HG03342 (cell line): ENCODE measurements around the gene RHBDD2.
"Not testable (repeated sequence)": the region's sequence is repeated elsewhere in the genome, so short reads cannot be mapped to it uniquely, and the experiment has no call there.

Experiments used
- ATAC-seq: cut with Tn5 transposase; IDR thresholded peaks from one replicate; pipeline ENCODE4 v1.9.1; 2021; ENCODE audit warnings: mild to moderate bottlenecking, moderate library complexity; ENCODE audit not compliant: unreplicated experiment

Gene RHBDD2

DNA sequence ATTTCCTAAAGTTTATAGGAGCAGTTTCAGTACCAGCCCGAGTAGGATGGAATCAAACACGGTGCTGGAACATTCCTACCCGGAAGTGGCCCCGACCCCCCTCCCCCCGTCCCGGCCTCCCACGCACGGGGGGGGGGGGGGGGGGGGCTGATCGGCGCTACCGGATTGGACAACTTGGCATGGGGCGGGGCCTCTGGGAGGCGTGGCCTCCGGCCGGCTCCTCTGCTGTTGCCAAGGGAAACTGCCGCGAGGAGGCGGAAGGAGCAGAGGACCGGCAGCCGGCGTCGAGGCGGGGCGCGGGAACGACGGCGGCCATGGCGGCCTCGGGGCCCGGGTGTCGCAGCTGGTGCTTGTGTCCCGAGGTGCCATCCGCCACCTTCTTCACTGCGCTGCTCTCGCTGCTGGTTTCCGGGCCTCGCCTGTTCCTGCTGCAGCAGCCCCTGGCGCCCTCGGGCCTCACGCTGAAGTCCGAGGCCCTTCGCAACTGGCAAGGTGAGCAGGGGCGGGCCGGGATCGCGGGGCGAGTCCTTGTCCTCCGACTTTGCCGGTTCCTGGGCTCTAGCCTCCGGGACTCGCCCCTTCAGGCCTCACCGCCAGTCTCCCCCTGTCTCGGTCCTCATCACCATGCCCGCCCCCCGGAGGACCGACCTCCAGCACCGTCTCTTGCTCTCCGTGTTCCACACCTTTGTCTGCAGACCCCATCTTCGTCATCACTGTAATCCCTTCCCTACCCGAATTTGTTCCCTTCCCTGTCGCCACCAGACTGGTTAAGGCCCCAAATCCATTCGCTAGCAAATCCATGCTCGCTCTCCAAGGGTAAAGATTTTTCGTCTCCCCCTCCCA, at the start of gene RHBDD2:
Gene RHBDD2 (plus strand): TSS at position 266 of the 843 bp plus-strand sequence. CDS start 49 bp downstream, at position 315.
- peak; percentile 91 for ATAC-seq

- ATAC-seq = not testable (repeated sequence)
Observed at GRCh38 chr7:75829656-75830055, 49.2 kb upstream of the RHBDD2 start.

- no peak for ATAC-seq
Observed at GRCh38 chr7:75830978-75831377, 47.9 kb upstream of the RHBDD2 start.

GRCh38 chr7:75833662-75834061, 45.2 kb upstream of the RHBDD2 start:
- not testable (repeated sequence) for ATAC-seq

DNA sequence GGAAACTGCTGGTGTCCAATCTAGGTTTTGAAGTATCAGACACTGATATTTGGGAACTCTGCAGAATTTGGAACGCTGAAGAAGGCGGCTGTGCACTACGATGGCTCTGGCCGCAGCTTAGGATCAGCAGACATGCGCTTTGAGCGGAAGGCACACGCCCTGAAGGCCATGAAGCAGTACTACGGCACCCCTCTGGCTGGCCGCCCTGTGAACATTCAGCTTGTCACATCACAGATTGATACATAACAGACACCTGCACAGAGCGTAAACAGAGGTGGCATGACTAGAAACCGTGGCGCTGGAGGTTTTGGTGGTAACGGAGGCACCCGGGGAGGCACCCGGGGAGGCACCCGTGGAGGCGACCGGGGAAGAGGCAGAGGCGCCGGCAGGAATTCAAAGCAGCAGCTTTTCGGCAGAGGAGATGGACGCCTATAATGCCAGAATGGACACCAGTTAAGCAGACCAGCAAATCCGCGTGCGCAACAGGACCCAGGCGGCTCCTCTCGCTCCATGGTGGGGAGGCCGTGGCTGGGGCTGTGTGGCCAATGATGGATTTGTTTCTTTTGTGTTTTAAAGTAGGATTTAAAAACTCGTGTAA, 43.0 kb upstream of the RHBDD2 start:
- ATAC-seq = no peak

- no peak for ATAC-seq
Observed at GRCh38 chr7:75836798-75837197, 42.0 kb upstream of the RHBDD2 start.

GRCh38 chr7:75838281-75838930, 40.4 kb upstream of the RHBDD2 start:
- ATAC-seq = not testable (repeated sequence)

GRCh38 chr7:75840029-75840428, 38.8 kb upstream of the RHBDD2 start:
- no peak for ATAC-seq

GRCh38 chr7:75842836-75843446, 35.9 kb upstream of the RHBDD2 start:
- ATAC-seq = peak; percentile 93

DNA sequence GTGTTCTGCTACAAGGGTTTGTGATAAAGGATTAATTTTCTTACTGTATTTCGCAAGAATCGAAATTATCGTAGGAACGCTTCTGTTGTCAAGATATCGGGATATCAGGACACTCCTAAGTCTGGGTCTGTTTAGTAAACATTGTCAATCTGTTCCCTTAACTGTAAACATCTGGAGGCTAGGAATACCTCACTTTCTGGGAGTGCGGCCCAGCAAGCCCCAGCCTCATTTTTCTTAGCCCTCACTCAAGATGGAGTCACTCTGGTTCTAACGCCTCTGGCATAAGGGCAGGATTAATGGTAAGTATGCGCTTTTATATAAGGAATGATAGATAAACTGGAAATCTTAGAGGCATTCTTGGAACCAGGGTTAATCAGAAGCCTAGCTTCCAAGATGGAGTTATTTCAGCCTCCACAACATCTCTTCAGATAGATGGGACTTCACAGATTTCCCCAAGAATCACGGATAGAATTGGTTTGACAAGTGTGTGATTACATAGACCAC, 35.2 kb upstream of the RHBDD2 start:
- no peak for ATAC-seq

DNA sequence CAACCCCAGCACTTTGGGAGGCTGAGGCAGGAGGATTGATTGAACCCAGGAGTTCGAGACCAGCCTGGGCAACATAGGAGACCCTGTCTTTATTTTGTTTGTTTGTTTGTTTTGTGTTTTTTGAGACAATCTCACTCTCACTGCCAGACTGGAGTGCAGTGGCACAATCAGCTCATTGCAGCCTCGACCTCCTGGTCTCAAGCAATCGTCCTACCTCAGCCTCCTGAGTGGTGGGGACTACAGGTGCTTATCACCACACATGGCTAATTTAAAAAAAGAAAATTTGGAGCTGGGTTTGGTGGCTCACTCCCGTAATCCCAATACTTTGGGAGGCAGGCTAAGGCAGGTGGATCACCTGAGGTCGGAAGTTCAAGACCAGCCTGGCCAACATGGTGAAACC, 34.7 kb upstream of the RHBDD2 start:
- ATAC-seq = no peak

GRCh38 chr7:75845132-75845531, 33.7 kb upstream of the RHBDD2 start:
- ATAC-seq = not testable (repeated sequence)

DNA sequence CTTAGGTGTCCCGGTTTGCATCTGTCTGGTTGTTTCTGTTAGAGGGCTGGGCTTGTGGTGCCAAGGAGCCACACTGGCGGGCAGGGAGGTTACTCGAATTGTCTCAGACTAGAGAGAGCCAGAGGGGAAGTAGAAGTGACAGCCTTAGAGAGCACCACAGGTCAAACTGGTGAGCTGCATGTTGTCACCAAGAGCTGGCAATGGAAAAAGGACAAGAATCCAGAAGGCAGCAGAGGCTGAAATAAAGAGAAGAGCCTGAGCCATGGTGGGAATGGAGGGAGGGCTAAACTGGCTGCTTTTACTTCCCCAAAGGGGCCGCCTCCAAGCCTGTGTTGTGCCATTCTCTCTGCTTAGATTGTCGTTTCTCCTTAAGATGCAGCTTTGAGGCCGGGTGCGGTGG, 31.1 kb upstream of the RHBDD2 start:
- ATAC-seq = no peak

DNA sequence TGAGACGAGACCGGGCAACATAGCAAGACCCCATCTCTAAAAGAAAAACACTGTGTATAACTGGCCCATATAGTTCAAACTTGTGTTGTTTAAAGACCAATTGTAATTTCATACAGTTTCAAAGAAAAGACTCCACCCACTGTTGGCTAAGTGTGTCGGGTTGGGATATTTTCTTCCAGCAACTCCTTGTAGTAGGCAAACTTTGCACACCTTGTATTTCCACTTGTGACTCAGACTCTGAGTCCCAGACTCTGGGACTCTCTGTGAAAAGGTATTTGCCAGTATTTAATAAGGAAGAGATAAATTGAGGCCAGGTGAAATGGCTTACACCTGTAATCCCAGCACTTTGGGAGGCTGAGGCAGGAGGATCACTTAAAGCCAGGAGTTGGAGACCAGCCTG, 29.3 kb upstream of the RHBDD2 start:
- ATAC-seq = no peak

- no peak for ATAC-seq
Observed at GRCh38 chr7:75850235-75850634, 28.6 kb upstream of the RHBDD2 start.

- ATAC-seq = no peak
Observed at GRCh38 chr7:75854233-75854632, 24.6 kb upstream of the RHBDD2 start.

- ATAC-seq = not testable (repeated sequence)
Observed at GRCh38 chr7:75854813-75855345, 24.0 kb upstream of the RHBDD2 start.

GRCh38 chr7:75856536-75856935, 22.3 kb upstream of the RHBDD2 start:
- ATAC-seq = no peak

- no peak for ATAC-seq
Observed at GRCh38 chr7:75858410-75858809, 20.4 kb upstream of the RHBDD2 start.

GRCh38 chr7:75861636-75862035, 17.2 kb upstream of the RHBDD2 start:
- ATAC-seq = no peak

GRCh38 chr7:75864251-75864650, 14.6 kb upstream of the RHBDD2 start:
- ATAC-seq = not testable (repeated sequence)
